HG02870 (cell line): Measurements from ENCODE around the gene CDCA7L.
"Not testable (repeated sequence)": the region's sequence is repeated elsewhere in the genome, so short reads cannot be mapped to it uniquely, and the experiment has no call there.

ENCODE experiments used
- ATAC-seq: cut with Tn5 transposase; IDR thresholded peaks from one replicate; pipeline ENCODE4 v1.9.1; 2021; ENCODE audit warnings: mild to moderate bottlenecking, moderate library complexity; ENCODE audit not compliant: unreplicated experiment

The CDCA7L gene

DNA sequence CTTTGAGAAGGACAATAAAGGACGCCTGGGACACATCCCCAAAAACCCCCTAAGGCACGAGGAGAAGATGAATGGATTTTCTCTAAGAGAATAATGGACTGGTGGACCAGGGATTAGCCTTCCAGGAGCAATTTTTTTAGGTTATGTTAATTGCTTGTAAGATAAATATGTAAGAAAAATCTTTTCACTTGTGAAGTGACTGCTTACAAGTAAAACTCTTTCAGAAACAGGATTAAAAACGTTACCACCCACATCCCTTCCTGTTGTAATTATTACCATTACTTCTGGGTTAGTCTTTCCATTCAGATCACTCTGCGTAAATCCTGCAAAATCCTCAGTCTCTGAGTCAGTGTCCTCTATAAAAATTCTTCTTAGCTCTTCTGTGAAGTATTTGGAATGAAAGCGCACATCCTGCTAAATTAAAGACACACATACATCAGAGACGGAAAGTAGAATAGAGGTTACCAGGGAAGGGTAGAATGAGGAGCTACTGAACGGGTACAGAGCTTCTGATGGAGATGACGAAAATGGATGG lies 34.3 kb downstream of the CDCA7L start:
- no peak for ATAC-seq

DNA sequence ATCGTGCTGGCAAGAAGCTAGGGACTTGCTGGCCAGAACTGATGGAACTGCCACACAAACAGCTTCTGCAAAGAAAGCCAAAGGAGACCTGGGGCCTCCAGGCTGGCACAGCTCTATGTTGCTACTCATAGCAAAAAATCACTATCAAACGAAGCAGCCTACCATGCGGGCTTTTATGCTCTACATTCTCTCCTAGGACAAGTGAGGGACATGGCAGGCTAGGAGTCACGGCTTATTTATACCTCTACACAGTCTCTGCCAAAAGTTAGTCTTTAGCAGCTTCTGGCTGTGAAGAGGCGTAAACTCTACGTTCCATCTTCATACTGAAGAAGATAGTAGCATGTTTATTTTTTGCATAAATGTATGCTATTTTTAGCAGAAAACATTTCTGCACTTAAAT lies 35.4 kb downstream of the CDCA7L start:
- ATAC-seq: no peak

- ATAC-seq: no peak
These were observed 37.0 kb downstream of the CDCA7L start for GRCh38 chr7:21908746-21909145.

DNA sequence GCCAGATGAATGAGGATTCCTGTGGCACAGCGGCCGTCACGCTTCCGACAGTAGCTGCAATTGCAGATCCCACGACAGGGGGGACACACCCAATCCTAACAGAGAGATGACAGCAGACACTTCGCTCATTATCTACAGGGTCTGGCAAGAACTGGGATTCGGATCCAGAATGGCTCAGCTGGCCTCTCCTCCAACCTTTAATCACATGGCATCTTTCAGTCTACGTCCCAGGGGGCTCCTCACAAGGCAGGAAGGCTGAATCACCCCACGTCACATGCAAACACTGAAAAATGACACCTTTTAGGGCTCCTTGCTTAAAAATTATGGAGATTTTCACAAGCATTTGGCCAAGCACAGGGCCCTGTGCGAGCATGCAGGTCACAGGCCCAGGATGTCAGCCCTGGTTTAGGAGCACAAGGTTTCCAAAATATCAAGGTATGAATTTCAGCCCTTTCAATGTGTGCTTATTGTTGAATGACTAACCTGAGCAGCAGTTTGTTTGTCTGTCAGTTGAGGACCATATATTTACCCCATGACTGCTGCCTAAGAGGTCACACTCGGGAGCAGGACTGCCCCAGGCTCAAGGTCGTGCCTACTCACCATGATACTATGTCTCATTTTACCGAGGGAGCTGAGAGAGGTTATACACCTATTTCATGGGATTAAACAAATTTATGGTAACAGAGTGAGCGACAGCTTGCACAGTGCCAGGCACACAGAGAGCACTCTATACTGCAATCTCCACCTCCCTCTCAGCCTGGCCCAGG lies 42.5 kb downstream of the CDCA7L start:
- no peak for ATAC-seq

GRCh38 chr7:21902240-21902639 lies 43.5 kb downstream of the CDCA7L start:
- no peak for ATAC-seq

DNA sequence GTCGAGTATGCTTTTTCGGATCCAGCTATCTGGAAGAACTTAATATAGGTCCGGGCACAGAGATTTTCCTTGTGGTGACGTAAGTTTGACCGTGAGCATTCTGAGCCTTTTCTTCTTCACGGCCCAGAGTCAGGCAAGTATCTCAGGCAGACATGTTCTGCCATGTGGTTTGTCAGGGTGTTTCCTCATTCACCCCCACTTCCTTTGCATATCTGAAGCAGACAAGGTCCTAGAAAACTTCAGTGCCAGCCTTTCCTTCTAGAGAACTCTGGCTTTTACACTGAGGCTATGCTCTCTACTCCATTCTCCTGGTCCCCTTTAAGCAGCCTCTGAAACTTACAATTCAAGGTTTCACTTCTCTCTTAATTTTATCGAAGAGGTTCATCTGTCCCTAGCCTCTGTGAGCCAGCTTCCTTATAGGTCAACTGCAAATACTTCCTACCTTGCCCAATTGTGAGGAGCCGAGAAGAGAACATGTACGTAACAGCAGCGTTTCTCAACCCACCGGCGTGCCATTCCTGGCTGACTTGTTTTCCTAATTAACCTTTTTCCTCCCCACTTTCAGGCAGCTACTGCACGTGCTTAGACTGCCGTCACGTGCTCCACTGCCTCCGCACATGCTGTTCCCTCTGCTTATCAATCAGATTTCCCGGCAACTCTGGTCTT lies 47.3 kb downstream of the CDCA7L start:
- ATAC-seq: peak; percentile 95

DNA sequence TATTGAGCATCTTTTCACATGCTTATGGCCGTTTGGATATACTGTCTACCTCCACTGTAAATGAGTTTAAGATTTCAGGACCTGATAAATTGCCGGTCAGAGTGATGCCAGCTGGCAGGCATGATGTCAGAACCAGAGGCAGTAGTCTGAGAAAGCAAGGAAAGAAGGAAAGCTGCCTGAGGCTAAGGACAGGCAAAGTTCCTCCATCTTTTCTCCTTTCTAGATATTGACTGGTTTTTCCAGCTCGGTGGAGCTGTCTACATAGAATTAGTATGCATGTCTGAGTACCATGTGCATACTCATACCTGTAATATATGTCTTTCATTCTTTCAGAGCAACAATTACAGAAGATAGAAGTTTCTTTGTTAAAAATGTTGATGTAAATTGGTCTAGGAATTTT lies 52.3 kb downstream of the CDCA7L start:
- no peak for ATAC-seq

- ATAC-seq: no peak
These were observed 54.4 kb downstream of the CDCA7L start for GRCh38 chr7:21891291-21891690.

DNA sequence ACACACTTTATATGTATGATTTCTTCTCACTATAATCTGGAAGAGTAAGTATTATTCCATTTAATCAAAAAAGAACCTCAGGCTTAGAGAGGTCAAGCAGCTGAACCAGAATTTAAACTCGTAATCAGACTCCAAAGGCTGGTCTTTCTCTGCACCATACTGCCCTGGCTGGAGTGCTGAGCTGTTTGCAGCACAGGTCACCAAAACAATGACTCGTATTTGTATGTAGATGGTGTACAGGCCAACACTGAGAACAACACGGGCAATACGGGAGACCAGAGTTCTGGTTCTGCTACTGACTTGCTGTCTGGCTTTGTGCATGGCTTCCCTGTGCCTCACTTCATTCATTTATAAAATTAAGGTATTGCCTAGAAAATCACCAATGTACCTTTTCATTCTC lies 57.9 kb downstream of the CDCA7L start:
- no peak for ATAC-seq

GRCh38 chr7:21887353-21887752 lies 58.3 kb downstream of the CDCA7L start:
- ATAC-seq: no peak

- no peak for ATAC-seq
These were observed 59.3 kb downstream of the CDCA7L start for GRCh38 chr7:21886396-21886795.

DNA sequence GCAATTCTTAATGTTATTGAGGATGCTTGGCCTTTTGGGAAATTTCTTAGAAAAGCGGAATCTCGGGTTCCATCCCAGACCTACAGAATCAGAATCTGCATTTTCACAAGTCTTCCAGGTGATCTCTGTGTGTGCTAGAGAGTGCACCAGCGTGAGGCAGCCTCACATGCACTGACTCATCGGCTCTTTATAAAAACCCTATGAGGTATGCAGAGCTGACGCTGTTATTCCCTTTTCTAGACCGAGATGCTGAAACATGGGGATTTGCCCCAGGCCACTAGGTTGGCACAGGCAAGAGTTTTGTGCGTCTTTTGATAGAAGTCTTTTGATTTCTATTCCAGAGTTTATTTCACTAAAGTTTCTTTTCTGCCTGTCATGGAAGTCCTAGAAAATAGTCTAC lies 61.2 kb downstream of the CDCA7L start:
- ATAC-seq: no peak

DNA sequence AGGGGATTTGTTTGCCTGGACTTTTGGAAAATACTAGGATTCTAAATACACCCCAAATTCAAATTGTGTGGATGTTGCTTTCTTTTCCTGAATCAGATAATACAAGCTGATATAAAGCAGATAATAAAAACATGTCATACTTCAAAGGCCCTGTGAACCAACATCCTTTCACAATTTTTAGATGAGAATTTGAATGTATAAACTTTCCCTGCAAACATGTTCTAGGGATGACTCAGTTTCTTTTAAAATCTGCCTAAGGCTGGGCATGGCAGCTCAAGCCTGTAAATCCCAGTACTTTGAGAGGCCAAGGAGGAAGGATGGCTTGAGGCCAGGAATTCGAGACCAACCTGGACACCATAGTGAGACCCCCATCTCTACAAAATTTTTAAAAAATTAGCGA lies 62.2 kb downstream of the CDCA7L start:
- ATAC-seq: not testable (repeated sequence)

DNA sequence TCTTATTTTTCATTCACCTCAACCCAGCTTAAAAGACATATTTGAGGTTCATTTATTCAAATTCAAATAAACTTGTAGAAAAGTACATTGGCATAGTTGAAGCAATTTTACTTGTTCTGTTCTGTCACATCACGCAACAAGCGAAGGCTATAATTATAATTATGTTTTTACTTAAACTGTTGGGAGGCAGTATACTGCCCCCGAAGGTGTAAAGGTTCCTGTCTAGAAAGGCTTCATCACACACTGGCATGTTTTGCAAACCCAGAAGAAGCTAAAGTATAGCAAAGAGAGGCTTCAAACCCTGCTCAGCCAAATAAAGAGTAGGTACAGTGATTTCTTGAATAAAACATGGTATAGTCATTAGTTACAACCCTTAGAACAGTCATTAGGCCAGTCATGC lies 62.6 kb downstream of the CDCA7L start:
- ATAC-seq: no peak

DNA sequence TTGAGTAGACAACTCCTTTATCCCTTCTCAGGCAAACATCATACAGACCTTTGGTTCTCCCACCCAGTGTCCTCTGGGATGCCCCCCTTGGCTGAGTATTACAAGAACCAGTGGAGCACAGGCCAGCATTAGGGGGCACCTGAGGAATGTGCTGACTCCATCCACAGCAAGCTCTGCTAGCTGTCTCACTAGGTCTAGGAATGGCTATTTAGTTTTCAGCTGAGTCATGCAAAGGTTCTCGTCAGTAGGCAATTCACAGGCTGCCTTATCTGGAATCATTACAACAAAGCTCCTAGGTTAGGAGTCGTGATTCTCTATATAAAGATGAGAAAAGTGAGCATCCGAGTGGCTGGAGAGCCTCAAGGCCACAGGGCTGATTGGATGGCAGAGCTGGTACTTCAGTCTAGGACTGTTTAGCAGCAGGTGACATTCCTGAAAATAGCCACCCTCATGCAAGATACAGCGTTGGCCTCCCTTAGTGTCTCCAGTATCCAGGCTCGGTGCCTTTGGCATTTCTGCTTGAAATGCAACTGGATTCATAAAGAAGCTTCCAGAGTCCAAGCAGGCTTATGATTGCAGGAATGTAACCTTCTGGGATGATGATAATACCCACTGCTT lies 75.8 kb downstream of the CDCA7L start:
- no peak for ATAC-seq

DNA sequence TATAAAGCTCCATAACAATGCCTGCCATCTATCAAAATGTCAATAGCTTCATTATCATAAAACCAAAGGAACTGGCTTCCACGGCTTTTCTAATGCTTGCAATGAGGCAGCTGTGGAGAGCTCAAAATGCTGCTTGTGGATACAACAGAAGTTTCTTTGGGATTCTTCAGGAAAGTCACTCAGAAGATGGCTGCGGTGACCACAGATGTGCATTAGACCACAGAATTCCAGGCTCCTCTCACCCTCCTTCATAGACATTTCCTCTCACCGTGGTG lies 77.2 kb downstream of the CDCA7L start:
- ATAC-seq: no peak

DNA sequence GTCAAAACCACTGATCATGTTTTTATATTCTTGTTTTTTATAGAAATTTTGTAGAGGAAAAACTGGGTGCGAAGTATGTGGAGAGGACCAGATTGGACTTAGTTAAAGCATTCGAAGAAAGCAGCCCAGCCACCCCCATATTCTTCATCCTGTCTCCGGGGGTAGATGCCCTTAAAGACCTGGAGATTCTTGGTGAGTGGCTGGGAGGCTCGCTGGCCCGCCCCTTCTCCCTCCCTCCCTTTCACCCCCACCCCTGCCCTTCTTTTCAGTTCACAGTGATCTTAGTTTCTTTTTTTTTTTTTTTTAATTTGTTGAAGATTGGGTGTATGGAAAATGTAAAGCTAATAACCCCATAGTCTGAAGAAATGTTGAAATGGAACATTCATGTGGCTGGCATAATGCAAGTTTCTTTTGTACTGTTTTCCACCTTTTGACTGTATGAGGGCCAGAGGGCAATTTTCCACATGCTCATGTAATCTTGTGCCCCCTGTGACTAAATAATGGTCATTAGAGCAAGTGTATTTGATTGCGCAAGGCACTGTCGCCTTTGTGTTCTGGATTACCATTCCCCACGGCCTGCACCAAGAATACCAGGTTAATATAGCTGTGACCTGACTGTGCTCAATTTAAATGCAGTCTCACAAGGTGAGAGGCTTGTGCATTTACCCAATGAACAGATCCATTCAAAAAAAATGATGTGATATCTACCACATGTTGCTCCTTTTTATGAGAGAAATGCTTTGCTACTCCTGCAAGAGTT lies 77.7 kb downstream of the CDCA7L start:
- no peak for ATAC-seq

- no peak for ATAC-seq
These were observed 78.5 kb downstream of the CDCA7L start for GRCh38 chr7:21867226-21867625.

DNA sequence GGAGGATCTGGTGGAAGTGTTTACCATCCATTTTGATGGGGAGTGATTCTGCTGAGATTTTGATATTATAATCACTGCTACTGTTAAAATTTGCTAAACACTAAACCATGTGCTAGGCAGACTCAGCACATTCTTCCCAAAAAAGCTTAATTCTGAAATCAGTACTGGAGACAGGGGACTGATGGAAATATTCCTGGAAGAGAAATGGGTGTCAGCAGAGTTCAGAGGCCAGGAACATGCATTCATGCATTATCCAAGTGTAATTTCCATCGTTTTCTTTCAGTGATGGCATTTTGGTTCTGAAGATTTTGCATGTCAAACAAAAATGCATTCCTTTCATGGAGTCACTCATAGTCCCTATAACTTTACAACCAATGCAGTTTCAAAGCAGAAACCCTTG lies 79.0 kb downstream of the CDCA7L start:
- ATAC-seq: no peak

DNA sequence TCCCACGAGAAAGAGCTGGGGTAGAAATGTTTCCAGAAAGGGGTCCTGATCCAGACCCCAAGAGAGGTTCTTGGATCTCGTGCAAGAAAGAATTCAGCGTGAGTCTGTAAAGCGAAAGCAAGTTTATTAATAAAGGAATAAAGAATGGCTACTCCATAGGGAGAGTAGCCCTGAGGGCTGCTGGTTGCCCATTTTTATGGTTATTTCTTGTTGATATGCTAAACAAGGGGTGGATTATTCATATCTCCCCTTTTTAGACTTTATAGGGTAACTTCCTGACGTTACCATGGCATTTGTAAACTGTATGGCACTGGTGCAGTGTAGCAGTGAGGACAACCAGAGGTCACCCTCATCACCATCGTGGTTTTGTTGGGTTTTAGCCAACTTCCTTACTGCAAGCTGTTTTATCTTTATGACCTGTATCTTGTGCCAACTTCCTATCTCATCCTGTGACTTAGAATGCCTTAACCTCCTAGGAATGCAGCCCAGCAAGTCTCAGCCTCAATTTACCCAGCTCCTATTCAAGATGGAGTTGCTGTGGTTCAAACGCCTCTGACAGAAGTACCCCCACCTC lies 80.0 kb downstream of the CDCA7L start:
- not testable (repeated sequence) for ATAC-seq

DNA sequence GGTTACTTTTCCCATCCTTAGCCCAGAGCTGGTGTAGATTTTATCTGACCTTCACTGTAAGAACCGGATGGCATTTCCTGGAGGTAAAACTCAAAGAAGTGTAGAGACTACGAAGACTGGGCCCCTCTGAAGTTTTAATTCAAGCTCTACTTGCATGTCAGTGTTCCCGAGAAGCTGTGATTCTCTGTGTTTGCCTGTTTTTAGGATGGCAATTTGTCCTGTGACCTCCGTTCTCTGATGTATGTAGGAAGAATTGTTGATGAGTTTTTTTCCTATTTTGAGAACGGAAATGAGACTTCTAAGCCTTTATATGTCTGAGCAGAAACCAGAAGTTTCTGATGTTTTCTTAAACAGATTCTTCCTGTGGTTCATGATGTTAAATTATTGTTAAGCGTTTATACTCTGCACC lies 94.1 kb downstream of the CDCA7L start:
- ATAC-seq: no peak
